Memory B cell (primary cell): ENCODE measurements around the gene AFAP1.

Experiments
- ATAC-seq: fragments of 150-1000 bp; cut with Tn5 transposase; 2 replicates; pipeline ENCODE4 v1.10.0; 2021; ENCODE audit warnings: low read depth, mild to moderate bottlenecking, moderate library complexity
- DNase-seq, 2 donors: peaks; one replicate each; pipeline ENCODE4 v3.0.0; 2022; ENCODE audit warnings: low spot score in 2 of 2
- H3K27ac Mint-ChIP-seq: one replicate; pipeline ENCODE4 v1.8.0; 2022; ENCODE audit warnings: mild to moderate bottlenecking, moderate library complexity, mixed read lengths
- H3K27me3 Mint-ChIP-seq: one replicate; pipeline ENCODE4 v1.8.0; 2022; ENCODE audit warnings: mixed read lengths
- H3K36me3 Mint-ChIP-seq: one replicate; pipeline ENCODE4 v1.8.0; 2022; ENCODE audit warnings: mild to moderate bottlenecking, mixed read lengths
- H3K4me1 Mint-ChIP-seq: one replicate; pipeline ENCODE4 v1.8.0; 2022; ENCODE audit warnings: mixed read lengths
- H3K4me3 Mint-ChIP-seq: one replicate; pipeline ENCODE4 v1.8.0; 2022; ENCODE audit warnings: mild to moderate bottlenecking, moderate library complexity, mixed read lengths
- H3K9me3 Mint-ChIP-seq: one replicate; pipeline ENCODE4 v1.8.0; 2022; ENCODE audit warnings: mixed read lengths

Gene AFAP1

GRCh38 chr4:7963691-7964090 is 24.0 kb upstream of the AFAP1 start:
- Mint-ChIP-seq H3K27ac (no peak overlapping the region), H3K4me1 (peaks cover 5% of the 10 kb centered on the region), H3K4me3 (no peak overlapping the region), H3K27me3 (peaks cover 12% of the 10 kb centered on the region), H3K36me3 (no peaks in the 10 kb centered on the region), H3K9me3 (peaks cover 1% of the 10 kb centered on the region)
- ATAC-seq: no peak
- DNase-seq: no peak

GRCh38 chr4:7962609-7963508 is 23.2 kb upstream of the AFAP1 start:
- Mint-ChIP-seq H3K4me3 (no peak overlapping the region), H3K27me3 (peaks cover 12% of the 10 kb centered on the region), H3K36me3 (no peaks in the 10 kb centered on the region), H3K9me3 (peaks cover 1% of the 10 kb centered on the region), H3K4me1 (peaks cover 5% of the 10 kb centered on the region), H3K27ac (no peak overlapping the region)
- ATAC-seq: no peak
- DNase-seq: no peak

GRCh38 chr4:7960790-7961655 is 21.4 kb upstream of the AFAP1 start:
- DNase-seq: no peak
- no peak overlapping the region for H3K4me3 Mint-ChIP-seq
- H3K27ac Mint-ChIP-seq: no peak overlapping the region
- H3K4me1 Mint-ChIP-seq: peaks cover 5% of the 10 kb centered on the region
- no peaks in the 10 kb centered on the region for H3K36me3 Mint-ChIP-seq
- peaks cover 1% of the 10 kb centered on the region for H3K9me3 Mint-ChIP-seq
- peaks cover 15% of the 10 kb centered on the region for H3K27me3 Mint-ChIP-seq
- ATAC-seq: no peak

- H3K4me1 Mint-ChIP-seq: peaks cover 5% of the 10 kb centered on the region
- no peaks in the 10 kb centered on the region for H3K36me3 Mint-ChIP-seq
- H3K27ac Mint-ChIP-seq: no peak overlapping the region
- DNase-seq (no peak), ATAC-seq (no peak)
- H3K9me3 Mint-ChIP-seq: peaks cover 1% of the 10 kb centered on the region
- no peak overlapping the region for H3K4me3 Mint-ChIP-seq
- peaks cover 15% of the 10 kb centered on the region for H3K27me3 Mint-ChIP-seq
Observed at GRCh38 chr4:7960017-7960789, 20.5 kb upstream of the AFAP1 start.

- DNase-seq: no peak
- no peak overlapping the region for H3K27ac Mint-ChIP-seq
- H3K4me3 Mint-ChIP-seq: no peak overlapping the region
- H3K27me3 Mint-ChIP-seq: peaks cover 15% of the 10 kb centered on the region
- H3K9me3 Mint-ChIP-seq: peaks cover 1% of the 10 kb centered on the region
- ATAC-seq: no peak
- H3K4me1 Mint-ChIP-seq: peaks cover 5% of the 10 kb centered on the region
- H3K36me3 Mint-ChIP-seq: no peaks in the 10 kb centered on the region
Observed at GRCh38 chr4:7959078-7959477, 19.4 kb upstream of the AFAP1 start.

- Mint-ChIP-seq H3K27ac (no peak overlapping the region), H3K4me1 (peaks cover 5% of the 10 kb centered on the region)
Observed at GRCh38 chr4:7956934-7957656, 17.4 kb upstream of the AFAP1 start.

GRCh38 chr4:7956270-7956808 is 16.7 kb upstream of the AFAP1 start:
- peaks cover 1% of the 10 kb centered on the region for H3K36me3 Mint-ChIP-seq
- ATAC-seq (no peak), DNase-seq (no peak)
- peaks cover 2% of the 10 kb centered on the region for H3K9me3 Mint-ChIP-seq
- peaks cover 15% of the 10 kb centered on the region for H3K27me3 Mint-ChIP-seq
- no peak overlapping the region for H3K4me3 Mint-ChIP-seq
- peaks cover 5% of the 10 kb centered on the region for H3K4me1 Mint-ChIP-seq
- no peak overlapping the region for H3K27ac Mint-ChIP-seq

More at GRCh38 chr4:7956934-7957656, 17.4 kb upstream of the AFAP1 start:
- ATAC-seq (no peak), DNase-seq (no peak)
- peaks cover 1% of the 10 kb centered on the region for H3K36me3 Mint-ChIP-seq
- peaks cover 13% of the 10 kb centered on the region for H3K27me3 Mint-ChIP-seq
- H3K4me3 Mint-ChIP-seq: no peak overlapping the region
- H3K9me3 Mint-ChIP-seq: peaks cover 1% of the 10 kb centered on the region

- Mint-ChIP-seq H3K4me3 (no peak overlapping the region), H3K9me3 (peaks cover 4% of the 10 kb centered on the region), H3K27me3 (peaks cover 17% of the 10 kb centered on the region), H3K27ac (no peak overlapping the region), H3K4me1 (no peaks in the 10 kb centered on the region), H3K36me3 (peaks cover 1% of the 10 kb centered on the region)
- DNase-seq (no peak), ATAC-seq (no peak)
Observed at GRCh38 chr4:7955393-7955792, 15.7 kb upstream of the AFAP1 start.

- Mint-ChIP-seq H3K36me3 (peaks cover 1% of the 10 kb centered on the region), H3K27ac (no peak overlapping the region), H3K27me3 (peaks cover 22% of the 10 kb centered on the region), H3K9me3 (peaks cover 4% of the 10 kb centered on the region), H3K4me1 (no peaks in the 10 kb centered on the region), H3K4me3 (no peak overlapping the region)
- ATAC-seq (no peak), DNase-seq (no peak)
Observed at GRCh38 chr4:7952615-7953014, 13.0 kb upstream of the AFAP1 start.

GRCh38 chr4:7950301-7951092 is 10.8 kb upstream of the AFAP1 start:
- Mint-ChIP-seq H3K36me3 (peaks cover 1% of the 10 kb centered on the region), H3K4me3 (no peak overlapping the region), H3K27me3 (peaks cover 21% of the 10 kb centered on the region), H3K4me1 (no peaks in the 10 kb centered on the region), H3K9me3 (peaks cover 4% of the 10 kb centered on the region), H3K27ac (no peak overlapping the region)
- ATAC-seq (no peak), DNase-seq (no peak)

GRCh38 chr4:7949759-7950158 is 10.1 kb upstream of the AFAP1 start:
- Mint-ChIP-seq H3K36me3 (peaks cover 1% of the 10 kb centered on the region), H3K9me3 (peaks cover 4% of the 10 kb centered on the region), H3K4me1 (no peaks in the 10 kb centered on the region), H3K27ac (no peak overlapping the region), H3K27me3 (peaks cover 21% of the 10 kb centered on the region), H3K4me3 (no peak overlapping the region)
- DNase-seq (no peak), ATAC-seq (no peak)

GRCh38 chr4:7947927-7948326 is 8.3 kb upstream of the AFAP1 start:
- H3K4me1 Mint-ChIP-seq: no peaks in the 10 kb centered on the region
- H3K27ac Mint-ChIP-seq: no peak overlapping the region
- H3K4me3 Mint-ChIP-seq: no peak overlapping the region
- H3K36me3 Mint-ChIP-seq: peaks cover 1% of the 10 kb centered on the region
- ATAC-seq (no peak), DNase-seq (no peak)
- peaks cover 3% of the 10 kb centered on the region for H3K9me3 Mint-ChIP-seq
- peaks cover 23% of the 10 kb centered on the region for H3K27me3 Mint-ChIP-seq
